ENCODE data around the gene RHOXF2. TPM values are rescaled to one million over a fixed set of nuclear protein-coding genes. Genes with fewer than 3 reads are reported as not detected.

RHOXF2 gene, protein sequence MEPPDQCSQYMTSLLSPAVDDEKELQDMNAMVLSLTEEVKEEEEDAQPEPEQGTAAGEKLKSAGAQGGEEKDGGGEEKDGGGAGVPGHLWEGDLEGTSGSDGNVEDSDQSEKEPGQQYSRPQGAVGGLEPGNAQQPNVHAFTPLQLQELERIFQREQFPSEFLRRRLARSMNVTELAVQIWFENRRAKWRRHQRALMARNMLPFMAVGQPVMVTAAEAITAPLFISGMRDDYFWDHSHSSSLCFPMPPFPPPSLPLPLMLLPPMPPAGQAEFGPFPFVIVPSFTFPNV
- not detected in 5 replicates for total RNA-seq (2022; extraction: Qiagen RNA extraction)

DNA sequence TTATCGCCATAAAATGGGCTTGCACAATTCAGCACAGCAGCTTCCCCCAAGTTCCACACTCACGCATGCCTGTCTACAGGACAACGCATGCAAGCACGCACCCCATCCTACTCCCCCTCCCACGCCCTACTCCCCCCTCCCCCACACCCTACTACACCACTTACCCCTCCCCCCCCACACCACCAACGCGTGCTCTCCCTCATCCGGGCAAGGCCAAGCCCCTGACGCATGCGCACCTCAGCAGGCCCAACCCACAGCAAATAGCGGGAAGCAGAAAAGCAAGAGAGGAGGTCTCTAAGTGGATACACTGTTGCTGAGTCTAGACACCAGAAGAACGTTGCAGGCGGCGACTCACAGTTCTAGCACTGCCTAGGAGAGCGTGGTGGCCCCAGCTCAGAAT, at the start of gene RHOXF2:
Gene RHOXF2, plus strand, starts transcription at position 301 of the 400 bp plus-strand sequence. CDS start 138 bp downstream, outside the sequence.

GRCh38 chrX:120115438-120115963, 42.9 kb upstream of the RHOXF2 start, which contains the start of gene RHOXF1:
Gene RHOXF1 (minus strand): TSS chrX:120115913. CDS start chrX:120115862, 51 bp downstream.

Other genes starting within 250 kb of the RHOXF2 start
- gene NKAP, start 214.9 kb upstream of the RHOXF2 start, total RNA-seq (2022; extraction: Qiagen RNA extraction), result 5.8 to 7.9 TPM (median 6.6 TPM) in 5 replicates
- gene RHOXF2B, start 80.9 kb upstream of the RHOXF2 start, total RNA-seq (2022; extraction: Qiagen RNA extraction), result not detected in 5 replicates
- gene RHOXF1, start 42.7 kb upstream of the RHOXF2 start, total RNA-seq (2022; extraction: Qiagen RNA extraction), result not detected in 5 replicates
- 9.0 to 14.5 TPM (median 12.3 TPM) in 5 replicates for gene ZBTB33, start 92.2 kb downstream of the RHOXF2 start, total RNA-seq (2022; extraction: Qiagen RNA extraction)
- gene TMEM255A, start 152.8 kb downstream of the RHOXF2 start, total RNA-seq (2022; extraction: Qiagen RNA extraction), result 0.33 to 1.1 TPM (median 0.61 TPM) in 5 replicates
- gene ATP1B4, start 203.5 kb downstream of the RHOXF2 start, total RNA-seq (2022; extraction: Qiagen RNA extraction), result 0.02 to 0.05 TPM in 2 of 5 replicates, not detected in the others